Neural cell (in vitro differentiated cells): ENCODE results near the gene IRF9.

Source experiments
- CTCF ChIP-seq: fragments of 450-650 bp; IDR thresholded peaks from 2 replicates; pipeline ENCODE4 v1.5.1; 2014; ENCODE audit warnings: antibody characterized with exemption, mild to moderate bottlenecking, moderate library complexity; ENCODE audit not compliant: poor library complexity, severe bottlenecking
- EP300 ChIP-seq: fragments of 450-650 bp; conservative IDR thresholded peaks from 2 replicates; pipeline ENCODE4 v1.6.1; 2014; ENCODE audit warnings: antibody characterized with exemption, mild to moderate bottlenecking, moderate library complexity; ENCODE audit not compliant: poor library complexity, severe bottlenecking
- EZH2 ChIP-seq: fragments of 200-600, 300-800 bp; shearing (Covaris generic), sonication (generic); IDR thresholded peaks from 2 replicates; pipeline ENCODE4 v1.6.1; 2014; ENCODE audit warnings: antibody characterized with exemption, low read length, borderline replicate concordance, mild to moderate bottlenecking; ENCODE audit not compliant: insufficient read depth, poor library complexity, severe bottlenecking
- POLR2AphosphoS5 ChIP-seq: IDR thresholded peaks from 2 replicates; pipeline ENCODE4 v1.6.1; 2012
- RAD21 ChIP-seq: fragments of 450-650 bp; conservative IDR thresholded peaks from 2 replicates; pipeline ENCODE4 v1.6.1; 2014; ENCODE audit warnings: antibody characterized with exemption, mild to moderate bottlenecking, moderate library complexity
- REST ChIP-seq: IDR thresholded peaks from 2 replicates; pipeline ENCODE4 v1.6.1; 2012; ENCODE audit warnings: borderline replicate concordance
- SMC3 ChIP-seq: fragments of 450-650 bp; conservative IDR thresholded peaks from 2 replicates; pipeline ENCODE4 v1.6.1; 2014; ENCODE audit warnings: antibody characterized with exemption, mild to moderate bottlenecking, moderate library complexity; ENCODE audit not compliant: poor library complexity
- TAF1 ChIP-seq: IDR thresholded peaks from 2 replicates; pipeline ENCODE4 v1.6.1; 2012; ENCODE audit warnings: low read depth

- TF ChIP-seq EZH2, result no peak
- no peak for TF ChIP-seq RAD21
- no peak for TF ChIP-seq CTCF
- TF ChIP-seq REST, result no peak
- no peak for TF ChIP-seq POLR2AphosphoS5
- TF ChIP-seq TAF1, result no peak
- TF ChIP-seq EP300, result no peak
- TF ChIP-seq SMC3, result no peak
Measured at GRCh38 chr14:24122898-24123297, 38.2 kb upstream of the IRF9 start.
